Amniotic stem cell (primary cell): ENCODE measurements around the gene SRSF3.
"Not testable (repeated sequence)": the region's sequence is repeated elsewhere in the genome, so short reads cannot be mapped to it uniquely, and the experiment has no call there.

Source experiments
- DNase-seq: peaks from one replicate; lab custom pipeline; 2025; lab: John Stamatoyannopoulos, UW

Gene SRSF3

DNA sequence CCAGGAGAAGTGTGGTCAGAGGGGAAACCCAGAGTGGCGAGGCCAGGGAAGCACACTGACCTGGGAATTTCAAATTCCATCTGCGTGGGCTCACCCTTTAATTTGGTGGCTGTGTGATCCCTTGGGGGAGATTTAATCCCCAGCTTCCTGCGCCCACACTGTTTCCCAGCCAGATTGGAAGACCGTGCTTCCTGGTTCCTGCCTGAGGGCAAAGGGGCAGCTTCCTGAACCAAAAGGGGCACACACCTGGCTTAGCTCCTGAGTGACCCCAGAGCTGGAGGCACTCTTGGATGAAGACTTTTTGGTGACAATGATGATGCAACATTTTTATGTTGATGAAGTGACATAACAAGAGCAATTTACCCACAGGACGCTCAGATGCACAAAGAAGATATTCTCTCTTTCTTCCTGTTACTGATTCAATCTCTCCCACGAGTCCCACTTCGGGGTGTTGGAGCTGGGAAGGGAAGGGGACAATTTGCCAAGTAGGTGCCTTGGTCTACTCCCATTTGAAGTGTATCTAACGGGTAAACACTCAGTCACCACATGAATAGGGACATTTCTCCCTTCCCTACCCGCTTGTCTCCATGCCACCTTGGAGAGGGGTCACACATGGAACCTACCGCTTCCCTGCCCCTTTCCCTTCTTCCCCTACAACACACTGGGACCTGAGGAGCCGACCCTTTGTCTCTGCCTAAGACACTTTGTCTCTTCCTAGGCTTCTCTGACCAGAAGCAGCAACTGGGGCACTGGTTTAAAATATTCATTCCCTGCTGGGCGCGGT lies 55.7 kb downstream of the SRSF3 start:
- no peak for DNase-seq

DNA sequence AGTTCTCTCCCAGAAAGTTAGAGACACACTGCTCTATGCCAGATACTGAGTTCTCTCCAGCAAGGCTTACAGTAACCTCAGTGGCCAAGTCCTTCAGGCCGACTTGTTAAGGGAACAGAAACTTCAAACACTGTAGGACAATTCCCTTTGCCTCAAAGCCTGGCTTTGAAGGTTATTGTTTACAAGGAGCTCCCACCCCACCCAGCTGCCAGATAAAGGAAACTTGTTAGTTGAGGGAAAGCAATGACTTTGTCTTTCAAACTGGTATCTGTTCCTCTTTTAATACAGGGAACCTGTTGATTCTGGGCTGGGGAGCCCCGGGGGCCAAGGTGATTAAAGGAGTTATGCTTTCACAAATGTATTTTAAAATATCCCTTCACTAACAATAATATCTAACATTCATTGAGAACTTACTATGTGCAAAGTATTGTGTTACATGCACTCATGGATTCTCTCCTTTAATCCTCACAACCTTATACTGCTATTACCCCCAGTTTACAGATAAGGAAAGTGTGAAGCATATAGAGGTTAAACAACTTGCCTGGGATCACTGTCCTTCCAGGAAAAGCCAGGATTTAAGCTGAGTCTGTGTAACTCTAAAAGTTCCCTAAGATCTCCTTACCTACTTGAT lies 56.8 kb downstream of the SRSF3 start:
- no peak for DNase-seq

- DNase-seq = no peak
Observed at GRCh38 chr6:36651659-36652379, 57.7 kb downstream of the SRSF3 start.

DNA sequence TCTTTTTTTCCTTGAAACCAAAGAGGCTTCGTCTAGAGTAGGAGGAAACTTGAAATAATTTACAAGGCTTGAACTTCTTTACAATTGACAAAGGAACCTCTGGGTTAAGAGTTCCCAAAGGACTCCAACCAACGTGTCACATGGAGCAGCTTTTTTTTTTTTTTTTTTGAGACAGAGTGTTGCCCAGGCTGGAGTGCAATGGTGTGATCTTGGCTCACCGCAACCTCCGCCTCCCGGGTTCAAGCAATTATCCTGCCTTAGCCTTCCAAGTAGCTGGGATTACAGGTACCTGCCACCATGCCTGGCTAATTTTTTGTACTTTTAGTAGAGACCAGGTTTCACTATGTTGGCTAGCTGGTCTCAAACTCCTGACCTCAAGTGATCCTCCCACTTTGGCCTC lies 60.3 kb downstream of the SRSF3 start:
- DNase-seq = not testable (repeated sequence)
